ENCODE measurements around the gene RGS4.

DNA sequence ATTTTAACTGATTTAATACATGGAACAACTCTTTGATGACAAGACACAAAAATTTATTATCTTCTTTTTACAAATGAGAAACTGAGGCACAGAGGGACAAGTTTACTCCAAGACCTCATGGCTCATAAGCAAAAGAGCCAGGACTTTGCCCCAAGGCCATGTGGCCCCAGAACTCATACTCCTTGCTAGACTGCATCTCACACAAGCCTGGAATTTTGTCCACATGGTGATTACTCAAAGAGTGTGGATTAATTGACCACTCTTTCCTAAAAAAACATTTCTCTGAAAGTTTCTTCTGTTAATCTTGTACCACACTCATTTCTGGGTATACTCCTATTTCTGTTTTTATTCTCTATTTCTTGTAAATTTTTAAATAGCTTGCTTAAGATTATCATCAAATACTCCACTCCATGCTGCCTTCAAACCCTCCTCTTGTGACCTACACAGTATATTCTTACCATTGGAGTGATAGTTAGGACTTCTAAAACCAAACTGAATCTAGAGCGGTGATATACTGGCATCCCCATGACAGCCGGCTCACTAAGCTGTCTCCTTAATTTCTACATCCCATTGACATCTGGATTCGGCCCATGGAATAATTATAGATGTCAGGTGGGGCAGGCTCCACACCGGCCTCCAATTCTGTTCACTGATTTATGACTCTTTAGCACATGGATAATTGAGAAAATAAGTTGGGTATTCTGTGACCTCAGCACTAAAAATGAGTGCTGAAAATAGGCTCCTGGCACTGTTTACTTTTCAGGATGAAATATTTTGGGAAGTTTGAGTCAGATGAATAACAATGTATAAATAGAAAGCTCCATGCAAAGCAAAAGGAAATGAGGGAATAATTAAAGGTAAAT lies 16.1 kb downstream of the RGS4 start:
- TF ChIP-seq, protein P1, sequence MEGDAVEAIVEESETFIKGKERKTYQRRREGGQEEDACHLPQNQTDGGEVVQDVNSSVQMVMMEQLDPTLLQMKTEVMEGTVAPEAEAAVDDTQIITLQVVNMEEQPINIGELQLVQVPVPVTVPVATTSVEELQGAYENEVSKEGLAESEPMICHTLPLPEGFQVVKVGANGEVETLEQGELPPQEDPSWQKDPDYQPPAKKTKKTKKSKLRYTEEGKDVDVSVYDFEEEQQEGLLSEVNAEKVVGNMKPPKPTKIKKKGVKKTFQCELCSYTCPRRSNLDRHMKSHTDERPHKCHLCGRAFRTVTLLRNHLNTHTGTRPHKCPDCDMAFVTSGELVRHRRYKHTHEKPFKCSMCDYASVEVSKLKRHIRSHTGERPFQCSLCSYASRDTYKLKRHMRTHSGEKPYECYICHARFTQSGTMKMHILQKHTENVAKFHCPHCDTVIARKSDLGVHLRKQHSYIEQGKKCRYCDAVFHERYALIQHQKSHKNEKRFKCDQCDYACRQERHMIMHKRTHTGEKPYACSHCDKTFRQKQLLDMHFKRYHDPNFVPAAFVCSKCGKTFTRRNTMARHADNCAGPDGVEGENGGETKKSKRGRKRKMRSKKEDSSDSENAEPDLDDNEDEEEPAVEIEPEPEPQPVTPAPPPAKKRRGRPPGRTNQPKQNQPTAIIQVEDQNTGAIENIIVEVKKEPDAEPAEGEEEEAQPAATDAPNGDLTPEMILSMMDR (IDR thresholded peaks at IDR 0.05; ENCODE audit: poor library complexity), result no peak
- TF ChIP-seq EZH2 (IDR thresholded peaks at IDR 0.05; ENCODE audit: borderline replicate concordance) (no peak), EZH2phosphoT487 (IDR thresholded peaks at IDR 0.05; ENCODE audit: low read depth, severe bottlenecking, unreplicated experiment) (no peak)
